Measurements from ENCODE around the gene CASP2. TPM values are rescaled to one million over a fixed set of nuclear protein-coding genes. Genes with fewer than 3 reads are reported as not detected.

The CASP2 gene
- total RNA-seq, 1 donor from 2014 or later, result 68.9 TPM

DNA sequence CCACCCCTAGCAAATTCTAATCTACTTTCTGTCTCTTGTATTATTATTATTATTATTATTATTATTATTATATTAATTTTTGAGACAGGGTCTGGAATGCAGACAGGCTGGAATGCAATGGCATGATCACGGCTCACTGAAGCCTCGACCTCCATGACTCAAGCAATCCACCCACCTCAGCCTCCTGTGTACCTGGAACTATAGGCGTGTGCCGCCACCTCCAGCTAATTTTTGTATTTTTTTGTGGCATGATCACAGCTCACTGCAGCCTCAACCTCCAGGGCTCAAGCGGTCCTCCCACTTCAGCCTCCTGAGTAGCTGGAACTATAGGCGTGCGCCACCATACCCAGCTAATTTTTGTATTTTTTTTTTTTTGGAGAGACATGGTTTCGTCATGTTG is 6.0 kb upstream of the CASP2 start:
- Mint-ChIP-seq H3K4me1 (ENCODE audit: low read depth) (peaks cover 35% of the 10 kb centered on the region), H3K27ac (no peak overlapping the region), H3K4me3 (ENCODE audit: low read depth) (no peak overlapping the region), H3K9me3 (ENCODE audit: low read depth) (peaks cover 4% of the 10 kb centered on the region), H3K27me3 (no peaks in the 10 kb centered on the region), H3K36me3 (ENCODE audit: insufficient read depth) (peaks cover 3% of the 10 kb centered on the region)
- no peak for DNase-seq (ENCODE audit: low spot score, unreplicated experiment)
- TF ChIP-seq, protein P1, sequence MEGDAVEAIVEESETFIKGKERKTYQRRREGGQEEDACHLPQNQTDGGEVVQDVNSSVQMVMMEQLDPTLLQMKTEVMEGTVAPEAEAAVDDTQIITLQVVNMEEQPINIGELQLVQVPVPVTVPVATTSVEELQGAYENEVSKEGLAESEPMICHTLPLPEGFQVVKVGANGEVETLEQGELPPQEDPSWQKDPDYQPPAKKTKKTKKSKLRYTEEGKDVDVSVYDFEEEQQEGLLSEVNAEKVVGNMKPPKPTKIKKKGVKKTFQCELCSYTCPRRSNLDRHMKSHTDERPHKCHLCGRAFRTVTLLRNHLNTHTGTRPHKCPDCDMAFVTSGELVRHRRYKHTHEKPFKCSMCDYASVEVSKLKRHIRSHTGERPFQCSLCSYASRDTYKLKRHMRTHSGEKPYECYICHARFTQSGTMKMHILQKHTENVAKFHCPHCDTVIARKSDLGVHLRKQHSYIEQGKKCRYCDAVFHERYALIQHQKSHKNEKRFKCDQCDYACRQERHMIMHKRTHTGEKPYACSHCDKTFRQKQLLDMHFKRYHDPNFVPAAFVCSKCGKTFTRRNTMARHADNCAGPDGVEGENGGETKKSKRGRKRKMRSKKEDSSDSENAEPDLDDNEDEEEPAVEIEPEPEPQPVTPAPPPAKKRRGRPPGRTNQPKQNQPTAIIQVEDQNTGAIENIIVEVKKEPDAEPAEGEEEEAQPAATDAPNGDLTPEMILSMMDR (IDR thresholded peaks at IDR 0.05; ENCODE audit: unreplicated experiment), result no peak

DNA sequence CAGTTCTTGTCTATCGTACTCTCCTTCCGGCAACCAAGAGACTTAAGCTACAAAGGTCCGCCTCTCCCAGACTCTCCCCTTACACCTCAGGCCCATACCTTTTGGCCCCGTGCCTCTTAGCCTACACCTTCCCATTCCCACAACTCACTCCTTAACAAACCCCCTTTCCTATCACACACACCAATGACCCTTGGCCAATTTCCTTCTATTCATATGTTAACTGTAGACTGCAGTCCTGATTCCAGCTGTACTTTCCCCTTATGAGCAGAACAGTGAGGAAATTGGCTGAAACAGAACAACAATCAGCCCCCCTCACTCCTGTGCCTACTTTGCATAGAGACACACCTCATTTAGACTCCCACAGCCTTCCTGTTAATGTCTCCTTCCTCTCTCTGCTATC is 4.8 kb upstream of the CASP2 start:
- no peaks in the 10 kb centered on the region for H3K27me3 Mint-ChIP-seq
- DNase-seq (ENCODE audit: low spot score, unreplicated experiment), result no peak
- no peak overlapping the region for H3K4me3 Mint-ChIP-seq (ENCODE audit: low read depth)

DNA sequence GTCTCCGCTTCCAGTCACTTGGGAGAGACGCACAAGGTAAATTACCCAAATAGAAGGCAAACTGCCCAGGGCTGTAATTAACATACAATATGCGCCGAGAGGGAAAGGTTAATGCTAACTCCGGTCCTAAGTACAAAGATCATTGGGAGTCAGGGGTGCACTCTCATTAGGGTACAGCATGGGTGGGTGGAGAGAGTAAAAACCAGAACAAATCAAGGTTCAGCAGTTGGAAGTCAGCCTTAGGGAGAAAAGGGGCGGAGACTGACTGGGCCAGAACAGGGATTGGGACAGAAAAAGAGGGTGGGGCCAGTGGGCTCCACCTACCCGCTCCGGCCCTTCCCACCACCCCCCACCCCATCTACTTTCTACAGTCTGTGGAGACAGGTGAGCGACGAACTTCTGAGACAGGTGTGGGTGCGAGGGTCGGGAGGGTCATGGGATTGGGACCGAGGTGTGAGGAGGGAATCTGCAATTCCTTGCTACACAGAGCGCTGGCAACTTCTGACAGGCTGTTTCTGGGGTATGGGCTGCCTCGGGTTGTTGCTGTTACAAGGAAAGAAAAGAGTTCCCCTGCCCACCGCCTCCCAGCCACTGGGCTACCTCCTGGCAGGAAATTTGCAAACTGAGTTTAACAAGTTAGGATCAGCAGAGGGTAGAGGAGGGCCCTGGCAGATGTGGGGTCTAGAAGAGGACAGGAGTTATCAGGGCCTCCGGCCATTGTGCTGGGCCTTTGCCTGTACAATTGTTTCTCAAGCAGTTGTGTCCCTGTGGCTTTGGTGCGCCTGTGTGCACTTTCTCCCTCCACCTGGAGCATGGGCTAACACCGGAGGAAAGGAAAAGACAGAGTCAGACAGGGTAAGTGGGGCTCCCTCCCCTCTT is 3.3 kb upstream of the CASP2 start, which contains the start of gene TMEM139:
Gene TMEM139, plus strand, starts transcription at position 368 of the 879 bp plus-strand sequence. CDS start 1,000 bp downstream, outside the sequence.
- peak within 1 kb of the TSS; percentile 63 for H3K4me3 Mint-ChIP-seq (ENCODE audit: low read depth)
- peaks cover 31% of the 10 kb centered on the region for H3K4me1 Mint-ChIP-seq (ENCODE audit: low read depth)
- H3K27me3 Mint-ChIP-seq, result no peaks in the 10 kb centered on the region
- H3K36me3 Mint-ChIP-seq (ENCODE audit: insufficient read depth), result peaks cover 9% of the 10 kb centered on the region
- DNase-seq (ENCODE audit: low spot score, unreplicated experiment), result no peak
- H3K27ac Mint-ChIP-seq, result peak within 1 kb of the TSS; percentile 73
- H3K9me3 Mint-ChIP-seq (ENCODE audit: low read depth), result peaks cover 8% of the 10 kb centered on the region
- TF ChIP-seq, protein P1 (IDR thresholded peaks at IDR 0.05; ENCODE audit: unreplicated experiment), result no peak

More for the DNA sequence above, 4.8 kb upstream of the CASP2 start:
- Mint-ChIP-seq H3K27ac (no peak overlapping the region), H3K9me3 (ENCODE audit: low read depth) (peaks cover 8% of the 10 kb centered on the region), H3K4me1 (ENCODE audit: low read depth) (peaks cover 35% of the 10 kb centered on the region), H3K36me3 (ENCODE audit: insufficient read depth) (peaks cover 7% of the 10 kb centered on the region)
- TF ChIP-seq, protein P1 (IDR thresholded peaks at IDR 0.05; ENCODE audit: unreplicated experiment), result no peak

DNA sequence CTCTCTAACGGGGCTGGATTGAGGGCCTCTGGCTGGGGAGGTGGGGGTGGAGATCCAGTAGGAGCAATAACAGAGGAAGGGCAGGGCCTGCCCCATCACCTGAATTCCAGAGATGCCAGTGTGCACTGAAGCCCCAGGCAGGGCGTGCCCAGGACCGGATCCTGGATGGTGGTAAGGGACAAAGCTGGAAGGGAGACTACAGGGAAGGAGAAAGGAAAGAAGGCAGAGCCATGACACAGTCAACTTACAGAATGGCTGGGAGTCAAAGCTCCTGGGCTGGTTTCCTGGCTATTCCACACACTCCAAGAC is 2.7 kb upstream of the CASP2 start:
- DNase-seq (ENCODE audit: low spot score, unreplicated experiment), result no peak
- Mint-ChIP-seq H3K4me1 (ENCODE audit: low read depth) (peaks cover 29% of the 10 kb centered on the region), H3K9me3 (ENCODE audit: low read depth) (peaks cover 8% of the 10 kb centered on the region), H3K4me3 (ENCODE audit: low read depth) (peak overlapping the region; percentile 63), H3K27ac (peak overlapping the region; percentile 73), H3K27me3 (no peaks in the 10 kb centered on the region), H3K36me3 (ENCODE audit: insufficient read depth) (peaks cover 9% of the 10 kb centered on the region)
- TF ChIP-seq, protein P1 (IDR thresholded peaks at IDR 0.05; ENCODE audit: unreplicated experiment), result no peak

DNA sequence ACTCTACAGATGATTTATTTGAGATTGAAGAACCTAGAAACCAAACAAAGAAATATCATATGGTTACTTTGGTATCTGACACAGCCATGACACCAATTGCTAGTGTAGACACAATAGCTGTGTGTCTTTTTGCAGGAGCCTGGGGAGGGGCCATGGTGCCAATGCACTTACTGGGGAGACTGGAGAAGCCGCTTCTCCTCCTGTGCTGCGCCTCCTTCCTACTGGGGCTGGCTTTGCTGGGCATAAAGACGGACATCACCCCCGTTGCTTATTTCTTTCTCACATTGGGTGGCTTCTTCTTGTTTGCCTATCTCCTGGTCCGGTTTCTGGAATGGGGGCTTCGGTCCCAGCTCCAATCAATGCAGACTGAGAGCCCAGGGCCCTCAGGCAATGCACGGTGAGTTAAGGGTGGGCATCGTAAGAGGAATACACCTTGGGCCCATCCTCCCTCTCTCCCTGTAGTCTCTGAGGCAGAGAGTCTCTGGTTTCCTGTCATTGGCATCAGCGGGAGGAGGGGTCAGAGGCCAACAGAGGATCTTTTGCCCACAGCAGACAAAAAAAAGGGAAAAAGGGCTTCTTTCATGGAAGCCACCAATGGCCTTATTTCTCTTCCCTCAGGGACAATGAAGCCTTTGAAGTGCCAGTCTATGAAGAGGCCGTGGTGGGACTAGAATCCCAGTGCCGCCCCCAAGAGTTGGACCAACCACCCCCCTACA is 2.2 kb upstream of the CASP2 start:
- Mint-ChIP-seq H3K4me3 (ENCODE audit: low read depth) (no peak overlapping the region), H3K4me1 (ENCODE audit: low read depth) (peaks cover 29% of the 10 kb centered on the region)

More for the DNA sequence above, 2.2 kb upstream of the CASP2 start:
- no peak for DNase-seq (ENCODE audit: low spot score, unreplicated experiment)
- TF ChIP-seq, protein P1 (IDR thresholded peaks at IDR 0.05; ENCODE audit: unreplicated experiment), result no peak
- H3K27me3 Mint-ChIP-seq, result no peaks in the 10 kb centered on the region
- H3K9me3 Mint-ChIP-seq (ENCODE audit: low read depth), result peaks cover 8% of the 10 kb centered on the region
- peaks cover 9% of the 10 kb centered on the region for H3K36me3 Mint-ChIP-seq (ENCODE audit: insufficient read depth)
- H3K27ac Mint-ChIP-seq, result peak overlapping the region; percentile 73

Data from progenitor cell of endocrine pancreas (in vitro differentiated cells).